Smooth muscle cell (in vitro differentiated cells): ENCODE data around the gene SKIC8. TPM values are rescaled to one million over a fixed set of nuclear protein-coding genes. Genes with fewer than 3 reads are reported as not detected.
A peak's percentile ranks its signal among the peaks of the same experiment; 100 is the strongest.

Experiments
- DNase-seq: peaks from one replicate; lab custom pipeline; 2025; ENCODE audit not compliant: unreplicated experiment; lab: John Stamatoyannopoulos, UW
- H2AFZ ChIP-seq: fragments of 200-600 bp; sonication (generic); 2 replicates; pipeline ENCODE4 v1.6.0; 2016; ENCODE audit warnings: antibody characterized with exemption, low read depth, mild to moderate bottlenecking
- H3F3A ChIP-seq: fragments of 200-600 bp; sonication (generic); 2 replicates; pipeline ENCODE4 v1.6.0; 2017; ENCODE audit warnings: antibody characterized with exemption, low read depth
- H3K27ac ChIP-seq: fragments of 200-600 bp; sonication (generic); 2 replicates; pipeline ENCODE4 v1.5.1; 2016; ENCODE audit warnings: low read depth, mild to moderate bottlenecking
- H3K27me3 ChIP-seq: fragments of 200-600 bp; sonication (generic); 2 replicates; pipeline ENCODE4 v1.6.1; 2016; ENCODE audit warnings: low read depth, mild to moderate bottlenecking
- H3K36me3 ChIP-seq: fragments of 200-600 bp; sonication (generic); 2 replicates; pipeline ENCODE4 v1.5.1; 2016; ENCODE audit warnings: low read depth
- H3K4me1 ChIP-seq: fragments of 200-600 bp; sonication (generic); 2 replicates; pipeline ENCODE4 v1.5.1; 2016; ENCODE audit warnings: low read depth
- H3K4me2 ChIP-seq: fragments of 200-600 bp; sonication (generic); 2 replicates; pipeline ENCODE4 v1.6.0; 2016; ENCODE audit warnings: mild to moderate bottlenecking
- H3K4me3 ChIP-seq: fragments of 200-600 bp; sonication (generic); 2 replicates; pipeline ENCODE4 v1.5.1; 2016; ENCODE audit warnings: mild to moderate bottlenecking
- H3K79me2 ChIP-seq: fragments of 200-600 bp; sonication (generic); 2 replicates; pipeline ENCODE4 v1.6.0; 2016; ENCODE audit warnings: low read depth, mild to moderate bottlenecking
- H3K9ac ChIP-seq: fragments of 200-600 bp; sonication (generic); 2 replicates; pipeline ENCODE4 v1.6.0; 2016; ENCODE audit warnings: low read depth
- H3K9me3 ChIP-seq: fragments of 200-600 bp; sonication (generic); replicated peaks from 2 replicates; pipeline ENCODE4 v1.5.1; 2016; ENCODE audit warnings: low read depth
- H4K20me1 ChIP-seq: fragments of 200-600 bp; sonication (generic); 2 replicates; pipeline ENCODE4 v1.6.0; 2016; ENCODE audit warnings: low read depth
- CTCF ChIP-seq: fragments of 200-600 bp; sonication (generic); IDR thresholded peaks from 2 replicates; pipeline ENCODE4 v1.5.1; 2017; ENCODE audit warnings: borderline replicate concordance, mild to moderate bottlenecking, antibody characterized with exemption; ENCODE audit not compliant: insufficient read depth, poor library complexity, severe bottlenecking
- WGBS: methylation state at CpG from one replicate; pipeline ENCODE4 v1.1.7; 2016; ENCODE audit warnings: low lambda C conversion rate; 5-methylcytosine and 5-hydroxymethylcytosine counted together
- polyA plus RNA-seq: library from polyadenylated mRNA; unstranded; fragments of >200 nt; fragmentation: Nextera tagmentation; extraction: Ambion mirVana; gene quantifications from 2 replicates; pipeline ENCODE4 v1.2.1, GENCODE V29; 2016
- total RNA-seq: library from RNA; depleted of rRNA; stranded (reverse); fragments of >200 nt; gene quantifications from 2 replicates; pipeline ENCODE4 v1.2.3, GENCODE V29; 2014

Gene SKIC8
- total and polyA plus RNA-seq, 2 experiments from 2014 or later: 63.6 to 72.9 TPM

- Histone ChIP-seq H3K4me3 (no peak overlapping the region), H3K79me2 (peaks cover 8% of the 10 kb centered on the region), H3F3A (no peaks in the 10 kb centered on the region), H3K27ac (peak overlapping the region; percentile 61), H3K27me3 (no peaks in the 10 kb centered on the region), H3K4me2 (no peak overlapping the region), H3K36me3 (no peaks in the 10 kb centered on the region), H3K9ac (no peak overlapping the region), H4K20me1 (no peaks in the 10 kb centered on the region), H3K9me3 (no peaks in the 10 kb centered on the region), H3K4me1 (no peaks in the 10 kb centered on the region), H2AFZ (no peak overlapping the region)
- DNase-seq: no peak
- WGBS: 95% methylated on average over 2 of the region's 2 CpGs
- no peak for TF ChIP-seq CTCF
Observed at GRCh38 chr15:78291698-78292097, 7.7 kb downstream of the SKIC8 start.

- H2AFZ ChIP-seq: no peak overlapping the region
- no peak for TF ChIP-seq CTCF
- H3K4me3 ChIP-seq: no peak overlapping the region
- no peak for DNase-seq
- H4K20me1 ChIP-seq: no peaks in the 10 kb centered on the region
- H3K4me1 ChIP-seq: no peaks in the 10 kb centered on the region
- H3K4me2 ChIP-seq: no peak overlapping the region
- whole genome bisulfite sequencing: 46% methylated on average over 2 of the region's 2 CpGs
- H3K27me3 ChIP-seq: no peaks in the 10 kb centered on the region
- H3K27ac ChIP-seq: no peak overlapping the region
- H3K79me2 ChIP-seq: peaks cover 4% of the 10 kb centered on the region
- H3K9me3 ChIP-seq: no peaks in the 10 kb centered on the region
- no peaks in the 10 kb centered on the region for H3F3A ChIP-seq
- no peaks in the 10 kb centered on the region for H3K36me3 ChIP-seq
- H3K9ac ChIP-seq: no peak overlapping the region
Observed at GRCh38 chr15:78291052-78291451, 8.4 kb downstream of the SKIC8 start.

DNA sequence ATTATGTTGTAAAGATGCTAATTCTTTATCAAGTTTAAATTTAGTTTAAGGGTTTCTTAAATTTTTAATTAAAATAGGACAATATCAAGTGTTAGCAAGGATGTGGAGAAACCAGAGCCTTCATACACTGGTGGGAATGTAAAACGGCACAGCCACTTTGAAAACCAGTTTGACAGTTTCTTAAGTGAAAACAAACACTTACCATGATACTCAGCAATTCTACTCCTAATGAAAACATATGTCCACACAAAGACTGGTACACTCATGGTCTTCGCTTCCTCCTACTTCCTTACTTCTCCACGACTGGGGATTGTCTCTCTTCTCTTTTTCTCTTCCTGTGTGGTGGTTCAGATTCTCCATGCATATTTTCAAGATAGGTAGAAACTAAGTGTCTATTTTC lies 9.2 kb downstream of the SKIC8 start:
- H3K9ac ChIP-seq: no peak overlapping the region
- H2AFZ ChIP-seq: no peak overlapping the region
- H3F3A ChIP-seq: no peaks in the 10 kb centered on the region
- H3K36me3 ChIP-seq: no peaks in the 10 kb centered on the region
- 93% methylated on average over 3 of the region's 3 CpGs for WGBS
- H3K27ac ChIP-seq: no peak overlapping the region
- no peaks in the 10 kb centered on the region for H3K4me1 ChIP-seq
- TF ChIP-seq CTCF: no peak
- H4K20me1 ChIP-seq: no peaks in the 10 kb centered on the region
- DNase-seq: no peak
- no peak overlapping the region for H3K4me3 ChIP-seq
- no peaks in the 10 kb centered on the region for H3K9me3 ChIP-seq
- no peaks in the 10 kb centered on the region for H3K79me2 ChIP-seq
- no peak overlapping the region for H3K4me2 ChIP-seq
- H3K27me3 ChIP-seq: no peaks in the 10 kb centered on the region

- Histone ChIP-seq H3K36me3 (peaks cover 16% of the 10 kb centered on the region), H4K20me1 (no peaks in the 10 kb centered on the region), H3K9ac (no peak overlapping the region), H3F3A (no peaks in the 10 kb centered on the region), H3K4me3 (no peak overlapping the region), H3K4me2 (no peak overlapping the region), H3K27me3 (no peaks in the 10 kb centered on the region), H3K9me3 (no peaks in the 10 kb centered on the region), H2AFZ (no peak overlapping the region), H3K27ac (no peak overlapping the region), H3K4me1 (no peaks in the 10 kb centered on the region), H3K79me2 (no peaks in the 10 kb centered on the region)
- DNase-seq: no peak
- no peak for TF ChIP-seq CTCF
- 90% methylated on average over 4 of the region's 4 CpGs for WGBS
Observed at GRCh38 chr15:78284758-78285157, 14.7 kb downstream of the SKIC8 start.
